H1 (cell line): ENCODE measurements around the gene UTP25. TPM values are rescaled to one million over a fixed set of nuclear protein-coding genes. Genes with fewer than 3 reads are reported as not detected.

Experiments
- CTCF ChIA-PET: fragments of 300-600 bp; sonication (Branson Sonifier 250); formaldehyde crosslinking; loops from one replicate; lab custom pipeline; 2021; ENCODE audit not compliant: partially characterized antibody; lab: Charles Lee
- POLR2A ChIA-PET: fragments of 300-600 bp; sonication (Branson Sonifier 250); formaldehyde crosslinking; loops from one replicate; lab custom pipeline; 2021; ENCODE audit warnings: inconsistent platforms; ENCODE audit not compliant: partially characterized antibody; lab: Charles Lee
- DNase-seq, 2 experiments: peaks; one replicate each; pipeline versions ENCODE4 v3.0.0 to v3.0.0-alpha.2; 2010 to 2022; ENCODE audit warnings: low spot score in 2 of 2, low read depth in 1 of 2, mixed read lengths in 1 of 2
- FAIRE-seq: peaks from 2 replicates; lab custom pipeline; 2011; peaks lifted over from hg19 to GRCh38; lab: Jason Lieb, UNC
- H2AFZ ChIP-seq: 2 replicates; pipeline ENCODE4 v1.8.1; 2012; ENCODE audit warnings: low read length, inconsistent platforms
- H2AK5ac ChIP-seq: 2 replicates; pipeline ENCODE4 v1.6.1; 2013; ENCODE audit warnings: low read depth, low read length
- H2BK120ac ChIP-seq: replicated peaks from 2 replicates; pipeline ENCODE3; 2013; ENCODE audit warnings: low read depth, low read length, inconsistent platforms
- H2BK12ac ChIP-seq: 2 replicates; pipeline ENCODE4 v1.6.1; 2013; ENCODE audit warnings: low read depth, low read length
- H2BK15ac ChIP-seq: 2 replicates; pipeline ENCODE4 v1.6.1; 2013; ENCODE audit warnings: low read length
- H2BK20ac ChIP-seq: 2 replicates; pipeline ENCODE4 v1.6.1; 2013; ENCODE audit warnings: low read length
- H2BK5ac ChIP-seq: 2 replicates; pipeline ENCODE4 v1.6.1; 2013; ENCODE audit warnings: low read depth, low read length
- H3K14ac ChIP-seq: 2 replicates; pipeline ENCODE4 v1.6.1; 2013; ENCODE audit warnings: inconsistent platforms; ENCODE audit not compliant: insufficient read length
- H3K18ac ChIP-seq: 2 replicates; pipeline ENCODE4 v1.6.1; 2013; ENCODE audit warnings: low read length; ENCODE audit errors: extremely low read depth
- H3K23ac ChIP-seq: 2 replicates; pipeline ENCODE4 v1.6.1; 2013; ENCODE audit warnings: inconsistent platforms; ENCODE audit not compliant: insufficient read length
- H3K23me2 ChIP-seq: 2 replicates; pipeline ENCODE4 v1.6.1; 2013; ENCODE audit warnings: low read depth, low read length
- H3K27ac ChIP-seq: 2 replicates; pipeline ENCODE4 v1.6.1; 2011; ENCODE audit warnings: low read depth, low read length, inconsistent platforms
- H3K27me3 ChIP-seq, 4 experiments: replicated peaks in 1 of 4; 1 replicate in 1 of 4; 2 replicates in 3 of 4; pipeline versions ENCODE4 v1.6.1 to v1.8.1; 2011 to 2013; ENCODE audit warnings: low read length in 3 of 4, mild to moderate bottlenecking in 3 of 4, inconsistent platforms in 2 of 4, mixed read lengths in 2 of 4, moderate library complexity in 1 of 4; ENCODE audit not compliant: control insufficient read depth in 3 of 4, insufficient read depth in 3 of 4; ENCODE audit errors: extremely low read depth in 1 of 4
- H3K36me3 ChIP-seq, 4 experiments: 2 replicates each; pipeline versions ENCODE4 v1.6.1 to v1.8.1; 2011 to 2013; ENCODE audit warnings: mild to moderate bottlenecking in 4 of 4, low read length in 3 of 4, moderate library complexity in 2 of 4, control low read depth in 1 of 4, inconsistent platforms in 1 of 4; ENCODE audit not compliant: insufficient read depth in 4 of 4, control insufficient read depth in 2 of 4
- H3K4ac ChIP-seq: replicated peaks from 2 replicates; pipeline ENCODE3; 2013; ENCODE audit warnings: low read length, low read depth, mixed read lengths, inconsistent platforms; ENCODE audit not compliant: insufficient read length
- H3K4me1 ChIP-seq, 4 experiments: replicated peaks in 1 of 4; 1 replicate in 1 of 4; 2 replicates in 3 of 4; pipeline versions ENCODE4 v1.6.1 to v1.8.1; 2011 to 2013; ENCODE audit warnings: low read length in 3 of 4, inconsistent platforms in 2 of 4, mixed read lengths in 1 of 4; ENCODE audit not compliant: insufficient read depth in 4 of 4, control insufficient read depth in 3 of 4
- H3K4me2 ChIP-seq, 2 experiments: 2 replicates each; pipeline versions ENCODE4 v1.6.1 to v1.8.1; 2011 to 2013; ENCODE audit warnings: low read depth in 2 of 2, low read length in 2 of 2, control low read depth in 1 of 2, inconsistent platforms in 1 of 2, mild to moderate bottlenecking in 1 of 2; ENCODE audit not compliant: insufficient read depth in 1 of 2
- H3K4me3 ChIP-seq, 4 experiments: fragments of 200-600, 300-600 bp in 1 of 4; sonication (generic), shearing (Covaris generic), sonication (Bioruptor Twin) in 1 of 4; 2 replicates each; pipeline versions ENCODE4 v1.5.1 to v1.8.1; 2011 to 2016; ENCODE audit warnings: low read length in 4 of 4, low read depth in 3 of 4, control low read depth in 2 of 4, inconsistent platforms in 2 of 4, mild to moderate bottlenecking in 2 of 4, mixed read lengths in 1 of 4, moderate library complexity in 1 of 4; ENCODE audit not compliant: insufficient read depth in 2 of 4; ENCODE audit errors: extremely low read depth in 1 of 4
- H3K56ac ChIP-seq: replicated peaks from 2 replicates; pipeline ENCODE3; 2013; ENCODE audit warnings: low read depth, mild to moderate bottlenecking, mixed read lengths, low read length, inconsistent platforms; ENCODE audit not compliant: insufficient read length
- H3K79me1 ChIP-seq: 2 replicates; pipeline ENCODE4 v1.6.1; 2013; ENCODE audit warnings: low read depth, low read length, control low read depth
- H3K79me2 ChIP-seq, 2 experiments: 2 replicates each; pipeline versions ENCODE4 v1.6.1 to v1.8.1; 2012 to 2013; ENCODE audit warnings: low read length in 2 of 2, mild to moderate bottlenecking in 2 of 2, inconsistent platforms in 1 of 2; ENCODE audit not compliant: insufficient read depth in 2 of 2, control insufficient read depth in 1 of 2
- H3K9ac ChIP-seq, 4 experiments: replicated peaks in 1 of 4; 1 replicate in 1 of 4; 2 replicates in 3 of 4; pipeline versions ENCODE4 v1.6.1 to v1.8.1; 2011 to 2013; ENCODE audit warnings: low read depth in 3 of 4, low read length in 3 of 4, control low read depth in 2 of 4, mild to moderate bottlenecking in 2 of 4, moderate library complexity in 2 of 4, inconsistent platforms in 1 of 4; ENCODE audit errors: extremely low read depth in 1 of 4
- H3K9me3 ChIP-seq, 2 experiments: 2 replicates each; pipeline versions ENCODE4 v1.6.1 to v1.8.1; 2012 to 2013; ENCODE audit warnings: mild to moderate bottlenecking in 2 of 2, moderate library complexity in 2 of 2, control low read depth in 1 of 2, inconsistent platforms in 1 of 2, low read depth in 1 of 2, low read length in 1 of 2, mixed read lengths in 1 of 2; ENCODE audit not compliant: insufficient read depth in 2 of 2
- H4K20me1 ChIP-seq, 2 experiments: replicated peaks in 1 of 2; 2 replicates each; pipeline versions ENCODE3 to v1.8.1; 2011 to 2013; ENCODE audit warnings: inconsistent platforms in 2 of 2, low read length in 2 of 2, mild to moderate bottlenecking in 1 of 2; ENCODE audit not compliant: insufficient read depth in 2 of 2, control insufficient read depth in 1 of 2
- H4K5ac ChIP-seq: 2 replicates; pipeline ENCODE4 v1.6.1; 2013; ENCODE audit warnings: low read length, low read depth, mixed read lengths, inconsistent platforms; ENCODE audit not compliant: insufficient read length
- H4K8ac ChIP-seq: 2 replicates; pipeline ENCODE4 v1.8.0; 2013; ENCODE audit warnings: mild to moderate bottlenecking, moderate library complexity, low read length, inconsistent platforms; ENCODE audit not compliant: insufficient read depth; ENCODE audit errors: extremely low read depth
- H4K91ac ChIP-seq: replicated peaks from 2 replicates; pipeline ENCODE3; 2013; ENCODE audit warnings: low read length, mixed read lengths, inconsistent platforms; ENCODE audit not compliant: insufficient read length
- POLR2AphosphoS5 ChIP-seq: IDR thresholded peaks from 2 replicates; pipeline ENCODE4 v1.6.1; 2011; ENCODE audit warnings: low read depth, low read length
- SP4 ChIP-seq: IDR thresholded peaks from 2 replicates; pipeline ENCODE4 v1.6.1; 2012; ENCODE audit warnings: low read length, inconsistent platforms
- WGBS, 2 experiments: shearing (Covaris generic) in 1 of 2; methylation state at CpG; one replicate each; pipeline versions ENCODE4 v1.1.6 to v1.1.7; 2013 to 2015; ENCODE audit warnings: low lambda C conversion rate in 2 of 2, mixed read lengths in 2 of 2, inconsistent platforms in 1 of 2, low coverage in 1 of 2, missing lambda C conversion rate in 1 of 2; ENCODE audit not compliant: insufficient replicate concordance in 2 of 2, insufficient coverage in 1 of 2, insufficient read length in 1 of 2; ENCODE audit errors: extremely low coverage in 1 of 2, missing lambda C conversion rate in 1 of 2; 5-methylcytosine and 5-hydroxymethylcytosine counted together
- polyA plus RNA-seq, 7 experiments: library from polyadenylated mRNA; depleted of rRNA in 3 of 7; stranded (reverse) in 5 of 7; unstranded in 2 of 7; fragments of >200 nt in 5 of 7; fragments of 200-250 nt in 2 of 7; gene quantifications; 1 replicate in 5 of 7; 2 replicates in 1 of 7; 4 replicates in 1 of 7; pipeline versions ENCODE4 v1.2.1 to v1.2.3, GENCODE V29; 2011 to 2013; ENCODE audit warnings: missing spikeins in 2 of 7, mixed read lengths in 2 of 7
- total RNA-seq: library from RNA; stranded (reverse); fragmentation: NEBNext Ultra II Directional; extraction: Animal tissue kit (Norgen Biotek cat#: 25700); gene quantifications from 2 replicates; pipeline ENCODE4 v1.2.1, GENCODE V29; 2021

The UTP25 gene
- total and polyA plus RNA-seq, 2 of the 8 experiments (the other 6 are each of a cell fraction or from before 2014, with no cell fraction given): 4.0 to 7.6 TPM

GRCh38 chr1:209877087-209877764, 49.5 kb downstream of the UTP25 start:
- Histone ChIP-seq H3K23ac (no peak overlapping the region), H3K56ac (no peak overlapping the region), H2AK5ac (no peak overlapping the region), H3K14ac (no peak overlapping the region), H3K9ac (no peak overlapping the region), H2BK15ac (no peak overlapping the region), H2BK12ac (no peak overlapping the region), H2BK20ac (no peak overlapping the region), H2BK5ac (no peak overlapping the region), H3K79me2 (no peaks in the 10 kb centered on the region), H3K4me2 (no peak overlapping the region), H4K20me1 (no peaks in the 10 kb centered on the region), H3K4ac (no peak overlapping the region), H3K36me3 (no peaks in the 10 kb centered on the region), H2BK120ac (no peak overlapping the region), H4K5ac (no peak overlapping the region), H3K23me2 (no peaks in the 10 kb centered on the region), H4K8ac (no peak overlapping the region), H2AFZ (no peak overlapping the region), H4K91ac (no peak overlapping the region), H3K27me3 (no peaks in the 10 kb centered on the region), H3K27ac (no peak overlapping the region), H3K18ac (no peak overlapping the region), H3K9me3 (no peaks in the 10 kb centered on the region), H3K4me1 (no peaks in the 10 kb centered on the region; a peak in 1 of 7 replicates), H3K4me3 (no peak overlapping the region), H3K79me1 (no peaks in the 10 kb centered on the region)
- no peak for DNase-seq
- POLR2A ChIA-PET: no interaction called here
- CTCF ChIA-PET: interaction anchor here (1.5 to 3.9 kb wide), 4 partner anchors 11 to 428 kb away, joined by 3 to 58 read pairs (median 7); no protein-coding TSS in a partner anchor
- TF ChIP-seq SP4 (no peak), POLR2AphosphoS5 (no peak)
- no peak for FAIRE-seq
- WGBS, 2 experiments: 96% methylated on average over 2 of the region's 2 CpGs; no CpG with 5 or more reads in 1 of the 2 experiments
